ENCODE results near the gene RCSD1. TPM values are rescaled to one million over a fixed set of nuclear protein-coding genes. Genes with fewer than 3 reads are reported as not detected.
A peak's percentile ranks its signal among the peaks of the same experiment; 100 is the strongest.

The RCSD1 gene
- total and polyA plus RNA-seq, 4 donors, result 13.6 to 26.2 (median 15.6) TPM

GRCh38 chr1:167679714-167680113 lies 49.7 kb downstream of the RCSD1 start:
- Histone ChIP-seq H3K9me3 (ENCODE audit: control insufficient read depth, insufficient read depth, low read length) (no peaks in the 10 kb centered on the region), H3K27me3 (ENCODE audit: control insufficient read depth, insufficient read depth, low read length) (peaks cover 7% of the 10 kb centered on the region), H3K4me3 (ENCODE audit: low read depth, low read length) (no peak overlapping the region), H3K36me3 (ENCODE audit: control insufficient read depth, insufficient read depth, low read length) (no peaks in the 10 kb centered on the region), H3K27ac (ENCODE audit: low read depth, low read length) (no peak overlapping the region), H3K4me1 (ENCODE audit: control insufficient read depth, insufficient read depth, low read length) (peaks cover 3% of the 10 kb centered on the region)
- 82% methylated on average over 6 of the region's 6 CpGs for WGBS (ENCODE audit: insufficient coverage)
- DNase-seq (ENCODE audit: low read depth in 4 of 6, low spot score in 6 of 6), result no peak

DNA sequence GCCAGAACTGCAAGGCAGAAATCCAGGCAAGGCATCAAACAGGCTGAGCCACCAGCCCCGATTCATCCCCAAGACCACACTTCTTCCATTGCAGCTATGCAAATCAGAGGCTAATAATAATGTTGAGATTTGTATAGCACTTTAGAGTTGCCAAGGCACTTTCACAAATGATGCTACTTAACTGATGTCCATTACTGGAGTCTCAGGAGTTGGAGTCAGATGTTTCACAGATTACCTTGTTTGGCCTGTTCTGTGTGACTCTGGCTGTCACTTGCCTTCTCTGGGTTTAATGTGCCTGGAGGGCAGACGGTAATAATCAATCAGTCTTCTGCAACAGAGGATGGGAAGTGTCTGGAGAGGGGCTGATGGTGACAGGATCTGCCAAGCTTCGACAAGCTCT lies 51.0 kb downstream of the RCSD1 start:
- Histone ChIP-seq H3K4me1 (ENCODE audit: control insufficient read depth, insufficient read depth, low read length) (peaks cover 3% of the 10 kb centered on the region), H3K9me3 (ENCODE audit: control insufficient read depth, insufficient read depth, low read length) (no peaks in the 10 kb centered on the region), H3K27me3 (ENCODE audit: control insufficient read depth, insufficient read depth, low read length) (peaks cover 13% of the 10 kb centered on the region), H3K27ac (ENCODE audit: low read depth, low read length) (no peak overlapping the region), H3K4me3 (ENCODE audit: low read depth, low read length) (no peak overlapping the region), H3K36me3 (ENCODE audit: control insufficient read depth, insufficient read depth, low read length) (no peaks in the 10 kb centered on the region)
- DNase-seq (ENCODE audit: low read depth in 4 of 6, low spot score in 6 of 6), result no peak
- WGBS (ENCODE audit: insufficient coverage), result 67% methylated on average over 1 of the region's 3 CpGs

DNA sequence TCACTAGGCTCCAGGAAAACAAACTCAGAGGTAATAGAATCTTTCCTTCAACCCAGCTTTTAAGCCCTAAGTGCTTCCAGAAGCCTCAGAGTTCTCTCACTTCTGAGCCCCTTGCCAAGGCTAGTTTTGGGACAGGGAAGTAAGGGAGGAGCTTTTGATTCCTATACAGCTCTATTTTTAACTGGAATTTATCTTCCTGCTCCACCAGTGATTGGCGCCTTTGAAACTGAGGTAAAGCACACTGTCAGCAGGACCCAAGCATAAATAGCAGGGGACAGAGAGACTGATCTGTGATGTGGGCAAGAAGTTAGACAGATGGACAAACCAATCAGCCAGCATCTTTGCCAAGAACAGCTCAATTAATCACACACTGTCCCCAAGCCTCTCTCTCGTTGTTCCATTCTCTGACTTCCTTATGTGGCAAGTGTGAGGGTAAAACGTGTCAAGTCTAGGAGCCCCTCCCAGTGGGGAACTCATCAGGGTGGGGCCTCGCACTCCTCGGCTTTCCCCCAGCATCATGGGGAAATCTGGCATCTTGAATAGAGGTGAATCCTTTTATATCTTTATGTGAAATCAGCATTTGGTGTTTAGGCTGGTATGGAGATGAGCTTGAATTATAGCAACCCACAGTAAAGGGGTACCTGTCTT lies 51.5 kb downstream of the RCSD1 start:
- H3K36me3 ChIP-seq (ENCODE audit: control insufficient read depth, insufficient read depth, low read length), result no peaks in the 10 kb centered on the region
- peak in 1 of 6 donors; percentile 43 for DNase-seq (ENCODE audit: low read depth in 4 of 6, low spot score in 6 of 6)
- no peak overlapping the region for H3K27ac ChIP-seq (ENCODE audit: low read depth, low read length)
- no peaks in the 10 kb centered on the region for H3K9me3 ChIP-seq (ENCODE audit: control insufficient read depth, insufficient read depth, low read length)
- H3K4me1 ChIP-seq (ENCODE audit: control insufficient read depth, insufficient read depth, low read length), result peaks cover 3% of the 10 kb centered on the region
- H3K4me3 ChIP-seq (ENCODE audit: low read depth, low read length), result no peak overlapping the region
- WGBS (ENCODE audit: insufficient coverage), result 62% methylated on average over 2 of the region's 5 CpGs
- H3K27me3 ChIP-seq (ENCODE audit: control insufficient read depth, insufficient read depth, low read length), result peaks cover 13% of the 10 kb centered on the region

GRCh38 chr1:167683226-167683625 lies 53.2 kb downstream of the RCSD1 start:
- Histone ChIP-seq H3K27me3 (ENCODE audit: control insufficient read depth, insufficient read depth, low read length) (peaks cover 20% of the 10 kb centered on the region), H3K27ac (ENCODE audit: low read depth, low read length) (no peak overlapping the region), H3K36me3 (ENCODE audit: control insufficient read depth, insufficient read depth, low read length) (no peaks in the 10 kb centered on the region), H3K9me3 (ENCODE audit: control insufficient read depth, insufficient read depth, low read length) (no peaks in the 10 kb centered on the region), H3K4me3 (ENCODE audit: low read depth, low read length) (no peak overlapping the region), H3K4me1 (ENCODE audit: control insufficient read depth, insufficient read depth, low read length) (peaks cover 7% of the 10 kb centered on the region)
- 90% methylated on average over 4 of the region's 6 CpGs for WGBS (ENCODE audit: insufficient coverage)
- DNase-seq (ENCODE audit: low read depth in 4 of 6, low spot score in 6 of 6), result no peak

DNA sequence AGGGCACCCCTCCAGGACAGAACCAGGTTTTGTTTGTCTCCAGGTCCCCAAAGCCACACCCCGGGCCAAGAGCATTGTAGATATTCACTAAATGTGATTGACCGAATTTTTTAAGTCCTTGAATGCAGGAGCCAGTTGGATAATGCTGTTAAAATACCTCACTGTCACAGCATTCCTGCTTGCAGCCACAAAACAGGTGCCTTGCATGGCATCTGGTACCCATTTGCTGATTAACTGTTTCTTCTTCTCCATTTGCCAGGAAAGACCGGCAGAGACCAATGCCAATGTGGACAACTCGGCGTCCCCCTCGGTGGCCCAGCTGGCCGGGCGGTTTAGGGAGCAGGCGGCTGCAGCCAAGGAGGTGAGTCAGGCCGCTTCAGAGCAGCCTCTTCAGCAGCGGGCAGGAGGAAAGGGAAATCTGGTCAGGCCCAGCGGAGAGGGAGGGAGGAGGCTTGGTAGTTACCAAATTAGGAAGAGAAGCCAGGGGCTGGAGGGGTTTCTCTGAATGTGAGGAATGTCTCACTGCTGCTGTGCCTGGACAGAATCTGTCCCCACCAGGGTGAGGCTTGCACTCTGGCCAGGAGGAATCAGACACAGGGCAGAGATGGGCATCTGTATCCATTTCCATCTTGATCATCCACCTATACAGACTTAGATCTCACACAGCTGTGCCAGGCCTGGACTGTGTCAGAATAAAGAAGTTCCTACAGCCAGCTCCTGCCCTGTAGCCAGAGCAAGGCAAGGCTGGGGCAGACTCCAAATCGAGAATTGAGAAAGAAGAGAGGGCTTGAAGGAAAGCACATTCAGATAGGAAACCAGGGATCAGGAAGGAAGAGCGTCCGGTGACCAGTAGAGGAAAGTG lies 53.8 kb downstream of the RCSD1 start:
- H3K27me3 ChIP-seq (ENCODE audit: control insufficient read depth, insufficient read depth, low read length), result peaks cover 20% of the 10 kb centered on the region
- H3K9me3 ChIP-seq (ENCODE audit: control insufficient read depth, insufficient read depth, low read length), result no peaks in the 10 kb centered on the region
- 70% methylated on average over 15 of the region's 15 CpGs for WGBS (ENCODE audit: insufficient coverage)
- no peak overlapping the region for H3K4me3 ChIP-seq (ENCODE audit: low read depth, low read length)
- no peaks in the 10 kb centered on the region for H3K36me3 ChIP-seq (ENCODE audit: control insufficient read depth, insufficient read depth, low read length)
- no peak for DNase-seq (ENCODE audit: low read depth in 4 of 6, low spot score in 6 of 6)
- peaks cover 7% of the 10 kb centered on the region for H3K4me1 ChIP-seq (ENCODE audit: control insufficient read depth, insufficient read depth, low read length)
- no peak overlapping the region for H3K27ac ChIP-seq (ENCODE audit: low read depth, low read length)

DNA sequence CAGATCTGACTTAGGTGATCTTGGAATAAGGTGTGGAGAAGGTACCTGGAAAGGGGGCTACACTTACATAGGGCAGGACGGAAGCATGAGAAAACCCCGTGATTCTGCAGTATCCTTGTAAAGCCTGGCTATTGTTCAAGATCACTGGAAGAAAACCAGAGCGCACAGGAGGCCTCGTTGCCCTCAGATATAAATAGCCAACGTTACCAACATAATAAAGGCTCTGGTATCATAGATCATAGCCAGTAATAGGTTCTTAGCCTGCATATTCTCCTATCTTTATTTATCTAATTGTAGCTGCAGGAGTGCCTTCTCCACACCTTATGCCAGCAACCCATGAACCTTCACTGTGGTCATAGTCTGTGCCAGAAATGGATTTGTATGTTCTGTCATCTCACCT lies 55.8 kb downstream of the RCSD1 start:
- Histone ChIP-seq H3K4me3 (ENCODE audit: low read depth, low read length) (no peak overlapping the region), H3K4me1 (ENCODE audit: control insufficient read depth, insufficient read depth, low read length) (peaks cover 7% of the 10 kb centered on the region), H3K27me3 (ENCODE audit: control insufficient read depth, insufficient read depth, low read length) (peaks cover 27% of the 10 kb centered on the region), H3K27ac (ENCODE audit: low read depth, low read length) (no peak overlapping the region), H3K36me3 (ENCODE audit: control insufficient read depth, insufficient read depth, low read length) (no peaks in the 10 kb centered on the region), H3K9me3 (ENCODE audit: control insufficient read depth, insufficient read depth, low read length) (no peaks in the 10 kb centered on the region)
- WGBS (ENCODE audit: insufficient coverage), result 68% methylated on average over 4 of the region's 5 CpGs
- no peak for DNase-seq (ENCODE audit: low read depth in 4 of 6, low spot score in 6 of 6)

DNA sequence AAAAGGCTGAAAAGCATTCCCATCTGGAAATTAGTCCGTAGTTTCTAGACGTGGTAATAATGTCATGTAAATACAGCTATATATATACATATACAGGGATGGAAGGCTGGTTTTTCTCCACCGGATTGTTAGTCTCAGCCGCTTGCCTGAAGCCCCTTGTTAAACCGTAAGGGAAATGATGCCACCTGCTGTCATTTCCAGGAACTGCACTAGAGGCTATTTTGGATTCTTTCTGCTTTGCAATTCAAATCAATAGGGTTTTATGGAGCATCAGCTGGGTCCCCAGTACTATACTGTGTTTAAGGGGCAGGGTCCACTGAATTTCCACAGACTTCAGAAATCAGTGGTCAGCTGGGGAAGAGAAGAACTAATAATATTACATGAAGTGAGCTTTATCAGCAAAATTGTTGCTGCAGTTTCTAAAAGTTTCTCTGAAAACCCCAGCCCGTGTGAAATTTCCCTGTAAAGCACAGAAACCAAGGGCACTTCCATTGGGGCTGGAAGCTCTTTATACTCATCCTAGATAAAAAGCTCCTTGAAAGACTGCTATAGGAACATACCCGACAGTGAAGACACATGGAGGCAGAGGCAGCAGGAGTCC lies 58.0 kb downstream of the RCSD1 start:
- Histone ChIP-seq H3K27me3 (ENCODE audit: control insufficient read depth, insufficient read depth, low read length) (peaks cover 36% of the 10 kb centered on the region), H3K4me1 (ENCODE audit: control insufficient read depth, insufficient read depth, low read length) (peaks cover 7% of the 10 kb centered on the region), H3K4me3 (ENCODE audit: low read depth, low read length) (no peak overlapping the region), H3K27ac (ENCODE audit: low read depth, low read length) (no peak overlapping the region), H3K9me3 (ENCODE audit: control insufficient read depth, insufficient read depth, low read length) (no peaks in the 10 kb centered on the region), H3K36me3 (ENCODE audit: control insufficient read depth, insufficient read depth, low read length) (no peaks in the 10 kb centered on the region)
- DNase-seq (ENCODE audit: low read depth in 4 of 6, low spot score in 6 of 6), result peak; percentile 76 to 97 (median 85)
- 13% methylated on average over 5 of the region's 7 CpGs for WGBS (ENCODE audit: insufficient coverage)

DNA sequence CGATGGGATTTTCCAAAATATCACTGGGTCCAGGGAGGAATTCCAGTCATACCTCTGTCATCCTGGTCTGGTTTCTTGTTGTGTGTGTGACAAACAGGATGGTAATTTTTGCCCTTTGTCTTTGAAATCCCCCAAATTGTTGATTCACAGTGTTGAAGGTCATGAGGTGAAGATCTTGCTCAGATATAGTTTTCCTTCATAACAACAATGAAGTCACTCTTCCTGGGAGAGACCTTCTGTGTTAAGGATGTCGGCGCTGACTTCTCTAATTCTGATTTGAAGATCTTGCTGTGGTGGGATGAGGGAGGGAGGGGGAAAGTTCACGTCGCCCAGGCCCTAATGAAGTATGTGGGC lies 59.5 kb downstream of the RCSD1 start:
- Histone ChIP-seq H3K4me1 (ENCODE audit: control insufficient read depth, insufficient read depth, low read length) (peaks cover 7% of the 10 kb centered on the region), H3K4me3 (ENCODE audit: low read depth, low read length) (no peak overlapping the region), H3K27me3 (ENCODE audit: control insufficient read depth, insufficient read depth, low read length) (peaks cover 38% of the 10 kb centered on the region), H3K27ac (ENCODE audit: low read depth, low read length) (no peak overlapping the region), H3K36me3 (ENCODE audit: control insufficient read depth, insufficient read depth, low read length) (no peaks in the 10 kb centered on the region), H3K9me3 (ENCODE audit: control insufficient read depth, insufficient read depth, low read length) (no peaks in the 10 kb centered on the region)
- no peak for DNase-seq (ENCODE audit: low read depth in 4 of 6, low spot score in 6 of 6)
- no CpG with 5 or more reads among the region's 5 CpGs for WGBS (ENCODE audit: insufficient coverage)

GRCh38 chr1:167690053-167690452 lies 60.0 kb downstream of the RCSD1 start:
- no CpG with 5 or more reads among the region's 4 CpGs for WGBS (ENCODE audit: insufficient coverage)
- no peak overlapping the region for H3K27ac ChIP-seq (ENCODE audit: low read depth, low read length)
- H3K4me1 ChIP-seq (ENCODE audit: control insufficient read depth, insufficient read depth, low read length), result peaks cover 11% of the 10 kb centered on the region
- no peak for DNase-seq (ENCODE audit: low read depth in 4 of 6, low spot score in 6 of 6)
- no peaks in the 10 kb centered on the region for H3K36me3 ChIP-seq (ENCODE audit: control insufficient read depth, insufficient read depth, low read length)
- no peaks in the 10 kb centered on the region for H3K9me3 ChIP-seq (ENCODE audit: control insufficient read depth, insufficient read depth, low read length)
- peaks cover 43% of the 10 kb centered on the region for H3K27me3 ChIP-seq (ENCODE audit: control insufficient read depth, insufficient read depth, low read length)
- no peak overlapping the region for H3K4me3 ChIP-seq (ENCODE audit: low read depth, low read length)
